Mammary epithelial cell (primary cell): ENCODE measurements around the gene SLC17A9.

Source experiments
- EZH2 ChIP-seq: IDR thresholded peaks from 2 replicates; pipeline ENCODE4 v1.6.1; 2012; ENCODE audit warnings: low read length, inconsistent platforms, borderline replicate concordance
- TF ChIP-seq, protein P1 (sequence below), 2 donors: IDR thresholded peaks in 1 of 2; conservative IDR thresholded peaks in 1 of 2; 2 replicates each; pipeline ENCODE4 v1.5.1; 2011 to 2012; ENCODE audit warnings: inconsistent platforms in 2 of 2, low read length in 2 of 2, mild to moderate bottlenecking in 2 of 2, control low read depth in 1 of 2, low read depth in 1 of 2; ENCODE audit not compliant: insufficient read depth in 1 of 2; ENCODE audit errors: extremely low read depth in 1 of 2

DNA sequence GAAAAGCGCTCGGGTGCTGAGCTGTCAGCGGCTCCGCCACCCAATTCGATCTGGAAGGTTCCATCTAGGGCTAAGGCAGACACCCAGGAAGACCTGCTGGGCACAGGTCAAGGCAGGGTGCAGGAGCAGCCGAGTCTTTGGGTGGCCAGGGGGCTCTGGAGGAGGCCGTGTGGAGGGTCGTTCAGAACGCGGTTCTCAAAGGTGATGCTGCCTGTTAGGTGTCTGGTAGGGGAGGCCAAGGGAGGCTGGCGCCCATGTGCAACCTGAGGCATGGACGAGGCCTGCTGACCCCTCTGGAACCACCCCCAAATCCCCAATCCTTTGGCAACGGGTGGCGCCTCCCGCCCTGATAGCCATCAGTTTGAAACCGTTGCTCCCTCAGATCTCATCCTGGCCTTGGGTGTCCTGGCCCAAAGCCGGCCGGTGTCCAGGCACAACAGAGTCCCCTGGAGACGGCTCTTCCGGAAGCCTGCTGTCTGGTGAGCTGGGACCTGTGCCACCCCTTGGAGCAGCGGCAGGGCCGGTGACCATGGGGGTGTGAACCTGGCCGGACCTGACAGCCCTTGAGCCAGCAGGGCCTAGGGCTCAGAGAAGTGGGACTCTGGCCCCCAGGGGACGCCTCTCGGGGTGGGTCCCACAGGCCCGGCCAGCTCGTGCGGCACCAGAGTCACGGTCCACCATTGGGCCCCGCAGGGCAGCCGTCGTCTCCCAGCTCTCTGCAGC, 10.5 kb downstream of the SLC17A9 start:
- TF ChIP-seq, protein P1, sequence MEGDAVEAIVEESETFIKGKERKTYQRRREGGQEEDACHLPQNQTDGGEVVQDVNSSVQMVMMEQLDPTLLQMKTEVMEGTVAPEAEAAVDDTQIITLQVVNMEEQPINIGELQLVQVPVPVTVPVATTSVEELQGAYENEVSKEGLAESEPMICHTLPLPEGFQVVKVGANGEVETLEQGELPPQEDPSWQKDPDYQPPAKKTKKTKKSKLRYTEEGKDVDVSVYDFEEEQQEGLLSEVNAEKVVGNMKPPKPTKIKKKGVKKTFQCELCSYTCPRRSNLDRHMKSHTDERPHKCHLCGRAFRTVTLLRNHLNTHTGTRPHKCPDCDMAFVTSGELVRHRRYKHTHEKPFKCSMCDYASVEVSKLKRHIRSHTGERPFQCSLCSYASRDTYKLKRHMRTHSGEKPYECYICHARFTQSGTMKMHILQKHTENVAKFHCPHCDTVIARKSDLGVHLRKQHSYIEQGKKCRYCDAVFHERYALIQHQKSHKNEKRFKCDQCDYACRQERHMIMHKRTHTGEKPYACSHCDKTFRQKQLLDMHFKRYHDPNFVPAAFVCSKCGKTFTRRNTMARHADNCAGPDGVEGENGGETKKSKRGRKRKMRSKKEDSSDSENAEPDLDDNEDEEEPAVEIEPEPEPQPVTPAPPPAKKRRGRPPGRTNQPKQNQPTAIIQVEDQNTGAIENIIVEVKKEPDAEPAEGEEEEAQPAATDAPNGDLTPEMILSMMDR (conservative IDR thresholded peaks at IDR 0.05 in 1 of 2, IDR thresholded peaks at IDR 0.05 in 1 of 2; ENCODE audit: extremely low read depth in 1 of 2, insufficient read depth in 1 of 2, low read depth in 1 of 2, low read length in 2 of 2), result no peak
- no peak for TF ChIP-seq EZH2
